RWPE2 (cell line): ENCODE data around the gene SNPH.

Experiments
- ATAC-seq: fragments of 200-7000 bp; cut with Tn5 transposase; 3 replicates; pipeline ENCODE4 v1.9.1; 2021; ENCODE audit warnings: low read depth
- DNase-seq: peaks from one replicate; pipeline ENCODE4 v3.0.0-alpha.2; 2020; ENCODE audit warnings: low spot score
- H3K27ac ChIP-seq: fragments of 450-650 bp; 2 replicates; pipeline ENCODE4 v1.5.1; 2017; ENCODE audit warnings: mild to moderate bottlenecking; ENCODE audit not compliant: poor library complexity, severe bottlenecking
- H3K27me3 ChIP-seq: fragments of 250-450 bp; sonication (Bioruptor Pico); 2 replicates; pipeline ENCODE4 v1.5.1; 2021; ENCODE audit warnings: mild to moderate bottlenecking, moderate library complexity; ENCODE audit not compliant: insufficient read depth, poor library complexity, severe bottlenecking
- H3K36me3 ChIP-seq: fragments of 250-450 bp; sonication (Bioruptor Pico); 2 replicates; pipeline ENCODE4 v1.5.1; 2020; ENCODE audit warnings: low read depth, mild to moderate bottlenecking, moderate library complexity
- H3K4me1 ChIP-seq: fragments of 250-450 bp; sonication (Bioruptor Pico); 2 replicates; pipeline ENCODE4 v1.5.1; 2021; ENCODE audit warnings: mild to moderate bottlenecking, moderate library complexity; ENCODE audit not compliant: insufficient read depth, poor library complexity, severe bottlenecking
- H3K4me3 ChIP-seq: fragments of 250-450 bp; sonication (Bioruptor Pico); 2 replicates; pipeline ENCODE4 v1.5.1; 2021; ENCODE audit warnings: mild to moderate bottlenecking, moderate library complexity; ENCODE audit not compliant: severe bottlenecking
- H3K9me3 ChIP-seq: fragments of 250-450 bp; sonication (Bioruptor Pico); 2 replicates; pipeline ENCODE4 v1.5.1; 2021; ENCODE audit warnings: mild to moderate bottlenecking, moderate library complexity; ENCODE audit not compliant: severe bottlenecking
- CTCF ChIP-seq: fragments of 450-650 bp; IDR thresholded peaks from one replicate; pipeline ENCODE4 v1.5.1; 2017; ENCODE audit warnings: mild to moderate bottlenecking, moderate library complexity; ENCODE audit not compliant: poor library complexity, severe bottlenecking

The SNPH gene

GRCh38 chr20:1309439-1309847, 43.3 kb downstream of the SNPH start:
- Histone ChIP-seq H3K27me3 (no peaks in the 10 kb centered on the region), H3K36me3 (no peaks in the 10 kb centered on the region), H3K4me1 (peaks cover 3% of the 10 kb centered on the region), H3K4me3 (no peak overlapping the region), H3K27ac (no peak overlapping the region), H3K9me3 (no peaks in the 10 kb centered on the region)
- DNase-seq = no peak
- TF ChIP-seq CTCF = no peak
- ATAC-seq = no peak

DNA sequence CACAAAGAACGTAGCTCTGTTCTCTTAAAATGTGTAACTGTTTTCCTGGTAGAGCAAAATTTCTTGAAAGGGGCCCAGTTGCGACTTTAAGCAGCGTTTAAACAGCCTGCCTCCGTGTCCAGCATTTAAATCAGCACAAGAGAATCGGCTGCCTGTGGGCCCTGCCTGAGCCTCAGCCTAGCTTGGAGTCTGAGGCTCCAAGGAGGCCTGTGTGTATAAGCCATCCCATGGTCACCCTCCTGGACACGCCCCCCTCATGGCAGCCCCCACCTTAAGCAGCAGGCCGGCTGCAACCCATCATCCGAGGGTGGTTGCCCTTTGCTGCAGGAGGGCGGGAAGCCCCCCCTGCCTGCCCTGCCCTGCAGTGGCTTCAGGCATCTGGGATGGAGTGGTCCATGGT, 44.0 kb downstream of the SNPH start:
- DNase-seq (no peak), ATAC-seq (no peak)
- Histone ChIP-seq H3K36me3 (no peaks in the 10 kb centered on the region), H3K27me3 (no peaks in the 10 kb centered on the region), H3K27ac (no peak overlapping the region), H3K4me1 (peaks cover 3% of the 10 kb centered on the region), H3K4me3 (no peak overlapping the region), H3K9me3 (no peaks in the 10 kb centered on the region)
- TF ChIP-seq CTCF = no peak

DNA sequence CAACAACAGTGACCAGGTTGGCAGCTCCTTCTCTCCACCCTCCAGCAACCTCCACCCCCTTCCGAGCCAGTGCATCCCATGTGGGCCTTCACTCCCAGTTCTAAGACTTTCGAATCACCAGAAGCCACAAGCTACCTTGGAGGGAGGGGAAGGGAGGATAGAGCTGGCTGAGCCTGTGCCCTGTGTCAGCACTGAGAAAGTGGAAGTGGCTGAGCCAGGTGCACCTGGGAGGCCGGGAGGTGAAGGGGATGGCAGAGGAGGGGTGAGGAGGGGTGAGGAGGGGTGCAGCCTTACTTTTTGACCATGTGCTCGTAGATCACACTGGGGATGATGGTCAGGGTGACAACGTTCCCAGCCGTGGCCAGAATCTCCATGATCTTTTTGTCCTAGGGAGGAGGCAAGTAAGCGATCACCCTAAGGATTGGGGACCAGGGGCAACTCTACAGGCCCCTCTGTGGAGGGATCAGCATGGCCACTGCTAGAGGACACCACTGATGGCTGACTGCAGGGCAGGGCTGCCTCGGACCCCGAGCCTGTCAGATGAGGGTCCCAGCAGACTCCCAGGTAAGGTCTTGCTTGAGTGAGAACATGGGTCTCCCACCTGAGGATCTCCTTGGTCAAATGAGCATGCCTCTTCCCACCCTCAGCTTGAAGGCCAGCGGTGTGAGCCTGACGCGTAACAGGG, 44.6 kb downstream of the SNPH start:
- Histone ChIP-seq H3K27me3 (no peaks in the 10 kb centered on the region), H3K27ac (no peak overlapping the region), H3K4me3 (no peak overlapping the region), H3K4me1 (peaks cover 3% of the 10 kb centered on the region), H3K36me3 (no peaks in the 10 kb centered on the region), H3K9me3 (no peaks in the 10 kb centered on the region)
- DNase-seq (no peak), ATAC-seq (no peak)
- no peak for TF ChIP-seq CTCF

- no peak for TF ChIP-seq CTCF
- Histone ChIP-seq H3K36me3 (no peaks in the 10 kb centered on the region), H3K4me3 (no peak overlapping the region), H3K4me1 (peaks cover 3% of the 10 kb centered on the region), H3K27ac (no peak overlapping the region), H3K27me3 (no peaks in the 10 kb centered on the region), H3K9me3 (no peaks in the 10 kb centered on the region)
- DNase-seq (no peak), ATAC-seq (no peak)
These were observed 46.2 kb downstream of the SNPH start for GRCh38 chr20:1312308-1312707.

DNA sequence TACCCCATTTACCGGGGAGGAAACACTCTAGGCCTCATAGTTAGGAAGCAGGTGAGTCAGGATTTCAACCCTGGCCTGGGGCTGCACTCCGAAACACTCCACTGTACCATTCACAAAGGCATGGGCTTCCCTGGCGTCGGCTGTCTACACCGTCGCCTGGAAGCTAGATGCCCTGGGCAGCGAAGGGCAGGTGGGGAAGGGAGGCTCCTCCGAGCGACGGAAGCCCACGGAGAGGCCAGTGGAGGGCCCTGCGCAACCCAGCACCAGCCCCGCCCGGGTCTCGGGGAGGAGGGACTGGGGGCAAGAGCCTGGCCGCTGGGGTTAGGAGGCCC, 46.8 kb downstream of the SNPH start:
- DNase-seq (no peak), ATAC-seq (no peak)
- H3K4me3 ChIP-seq = no peak overlapping the region
- no peaks in the 10 kb centered on the region for H3K27me3 ChIP-seq
- no peaks in the 10 kb centered on the region for H3K36me3 ChIP-seq
- no peak for TF ChIP-seq CTCF
- H3K27ac ChIP-seq = no peak overlapping the region
- H3K9me3 ChIP-seq = no peaks in the 10 kb centered on the region
- peaks cover 3% of the 10 kb centered on the region for H3K4me1 ChIP-seq
